ENCODE measurements around the gene PIAS4.

GRCh38 chr19:4052114-4052992, 44.8 kb downstream of the PIAS4 start:
- no peak for TF ChIP-seq CTCF (IDR thresholded peaks at IDR 0.05)
- TF ChIP-seq POLR2AphosphoS5 (IDR thresholded peaks at IDR 0.05): no peak
- no peak for TF ChIP-seq POLR2A (IDR thresholded peaks at IDR 0.05)
